HK-2 (cell line): ENCODE results near the gene TRMU.
"Not testable (repeated sequence)": the region's sequence is repeated elsewhere in the genome, so short reads cannot be mapped to it uniquely, and the experiment has no call there.

Source experiments
- DNase-seq: peaks from one replicate; pipeline ENCODE4 v3.0.0-alpha.2; 2018; ENCODE audit not compliant: unreplicated experiment

Gene TRMU

GRCh38 chr22:46387748-46388147 is 52.2 kb downstream of the TRMU start:
- DNase-seq = no peak

- no peak for DNase-seq
Measured at GRCh38 chr22:46388647-46389046, 53.1 kb downstream of the TRMU start.

- DNase-seq = no peak
Measured at GRCh38 chr22:46389081-46389480, 53.6 kb downstream of the TRMU start.

- no peak for DNase-seq
Measured at GRCh38 chr22:46390105-46390651, 54.7 kb downstream of the TRMU start.

GRCh38 chr22:46390652-46391301 is 55.3 kb downstream of the TRMU start:
- no peak for DNase-seq

GRCh38 chr22:46391486-46392136 is 56.1 kb downstream of the TRMU start:
- no peak for DNase-seq

DNA sequence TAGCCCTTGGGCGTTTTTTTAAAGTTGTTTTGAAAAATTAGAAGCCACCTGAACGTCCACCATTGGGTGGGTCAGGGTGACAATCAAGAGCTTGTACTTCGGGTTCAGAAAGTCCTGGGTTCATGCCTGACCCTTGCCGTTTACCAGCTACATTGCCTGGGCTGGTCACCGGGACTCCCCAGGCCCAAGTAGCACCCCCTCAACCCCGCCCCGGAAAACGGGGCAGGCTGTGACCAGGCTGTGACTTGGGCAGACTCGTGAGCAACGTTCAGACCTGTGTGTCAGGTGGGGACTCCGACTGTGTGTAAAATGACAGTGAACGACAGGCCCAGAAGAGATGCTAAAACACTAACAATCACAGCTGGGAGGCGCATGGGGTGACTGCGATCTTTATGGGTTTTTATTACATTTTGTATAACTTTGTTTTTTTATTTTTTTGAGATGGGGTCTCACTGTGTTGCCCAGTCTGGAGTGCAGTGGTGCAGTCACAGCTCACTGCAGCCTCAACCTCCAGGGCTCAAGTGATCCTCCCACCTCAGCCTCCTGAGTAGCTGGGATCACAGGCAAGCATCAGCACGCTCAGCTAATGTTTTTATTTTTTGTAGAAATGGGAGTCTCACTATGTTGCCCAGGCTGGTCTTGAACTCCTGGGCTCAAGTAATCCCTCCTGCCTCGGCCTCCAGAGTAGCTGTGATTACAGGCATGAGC is 56.8 kb downstream of the TRMU start:
- DNase-seq = no peak

DNA sequence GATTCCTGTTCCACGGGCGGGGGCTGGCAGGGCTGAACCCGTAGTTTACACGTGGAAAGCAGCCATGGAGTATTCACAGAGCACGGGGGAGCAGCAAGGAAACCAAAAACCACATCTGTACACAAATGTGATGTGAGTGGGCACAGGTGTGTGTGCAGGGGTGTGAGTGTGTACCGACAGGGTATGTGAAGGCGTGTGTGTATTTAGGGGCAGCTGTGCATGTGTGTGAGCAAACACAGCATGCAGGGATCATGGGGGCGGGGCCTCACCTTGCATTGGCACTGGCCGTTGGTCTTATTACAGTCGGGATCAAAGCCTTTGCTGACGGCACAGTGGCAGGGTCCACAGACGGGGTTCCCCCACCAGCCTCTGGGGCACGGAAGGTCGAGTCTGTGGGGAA is 58.4 kb downstream of the TRMU start:
- no peak for DNase-seq

DNA sequence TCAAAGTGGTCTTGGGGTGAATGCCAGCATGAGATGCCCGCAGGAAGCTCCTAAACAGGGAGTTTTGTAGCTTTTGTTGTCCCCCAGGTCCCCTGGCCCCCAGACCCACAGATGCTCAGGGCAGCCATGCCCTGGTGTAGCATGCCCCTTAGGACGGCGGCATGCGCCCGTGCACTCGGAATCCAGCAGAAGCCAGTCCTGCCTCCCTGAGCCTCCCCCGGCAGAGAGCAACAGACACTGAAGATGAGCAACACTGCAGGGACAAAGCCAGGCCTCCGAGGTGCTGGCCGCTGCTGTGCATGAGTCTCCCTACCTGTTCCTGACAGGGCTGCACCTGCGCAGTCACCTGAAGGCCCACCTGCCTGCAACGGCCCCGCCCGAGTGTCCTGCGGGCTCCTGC is 59.1 kb downstream of the TRMU start:
- DNase-seq = no peak

DNA sequence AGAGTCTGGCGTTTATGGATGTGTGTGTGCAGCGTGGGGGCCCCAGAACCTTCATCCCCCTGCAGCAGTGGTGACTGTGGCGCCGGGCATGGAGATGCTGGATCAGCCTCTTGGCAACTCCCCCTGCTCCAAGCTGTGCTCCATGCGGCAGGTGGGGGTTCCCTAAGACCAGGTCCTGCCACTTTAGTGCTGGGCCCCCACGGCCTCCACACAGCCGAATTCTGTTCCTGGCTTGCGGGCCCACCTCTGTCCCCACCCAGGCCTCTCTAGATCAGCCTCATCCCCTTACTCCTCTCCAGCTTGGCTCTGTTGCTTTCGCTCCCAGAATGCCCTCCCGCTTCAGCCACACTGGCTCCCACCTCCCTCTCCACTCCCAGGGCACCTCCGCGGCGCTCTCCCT is 59.6 kb downstream of the TRMU start:
- DNase-seq = no peak

GRCh38 chr22:46397049-46397448 is 61.5 kb downstream of the TRMU start:
- not testable (repeated sequence) for DNase-seq

- DNase-seq = no peak
Measured at GRCh38 chr22:46397514-46397913, 62.0 kb downstream of the TRMU start.

DNA sequence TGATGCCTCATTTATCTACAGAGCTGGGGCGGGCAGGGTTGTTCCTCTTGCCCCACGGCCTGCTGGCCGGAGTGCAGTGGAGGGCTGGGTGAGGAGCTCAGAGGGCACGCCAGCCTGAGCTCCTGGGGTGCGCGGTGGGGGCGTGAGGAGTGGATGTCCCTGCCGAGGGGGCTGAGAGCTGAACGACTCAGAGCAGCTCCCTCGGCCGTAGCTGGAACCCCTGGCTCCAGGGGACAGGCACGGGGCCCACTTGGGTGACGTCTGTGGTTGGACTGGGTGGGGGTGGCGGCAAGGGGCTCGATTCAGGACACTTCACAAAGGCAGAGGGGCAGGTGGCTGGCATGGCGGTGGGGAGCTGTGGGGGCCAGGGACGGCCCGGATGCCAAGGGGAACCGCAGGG is 62.4 kb downstream of the TRMU start:
- DNase-seq = no peak

DNA sequence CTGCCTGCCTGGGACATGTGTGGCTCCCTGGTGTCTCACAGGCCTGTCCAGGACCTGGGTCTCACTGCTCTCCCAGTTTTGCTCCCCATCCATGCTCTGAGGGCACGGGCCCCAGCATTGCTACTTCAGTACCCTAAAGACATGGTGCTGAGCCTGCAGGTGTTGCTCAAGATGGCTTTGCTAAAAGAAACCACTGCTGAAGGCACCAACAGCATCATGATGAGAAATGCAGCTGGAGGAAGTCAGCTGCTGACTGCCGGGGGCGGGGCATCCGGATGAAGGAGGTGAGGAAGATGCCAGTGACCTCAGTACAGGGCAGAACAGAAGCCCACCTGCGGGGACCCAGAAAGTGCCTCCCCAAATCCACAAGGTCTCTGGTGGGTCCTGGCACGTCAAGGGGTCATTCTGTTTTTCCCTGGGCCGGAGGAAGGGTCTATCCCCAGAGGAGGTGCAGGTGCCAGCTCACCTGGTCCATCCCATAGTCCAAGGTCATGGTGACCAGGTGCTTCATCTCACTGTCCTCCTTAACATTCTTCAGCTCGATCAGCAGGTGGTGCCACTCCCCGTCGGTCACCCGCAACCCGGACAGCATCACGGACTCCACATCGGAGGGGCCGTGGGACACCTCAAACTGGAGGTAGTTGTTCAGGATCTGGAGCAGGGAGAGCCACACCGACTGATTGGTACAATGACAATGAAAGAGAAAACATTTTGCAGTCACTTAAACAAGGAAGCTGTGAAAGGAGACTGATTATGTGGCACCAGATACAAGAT is 63.9 kb downstream of the TRMU start:
- no peak for DNase-seq

DNA sequence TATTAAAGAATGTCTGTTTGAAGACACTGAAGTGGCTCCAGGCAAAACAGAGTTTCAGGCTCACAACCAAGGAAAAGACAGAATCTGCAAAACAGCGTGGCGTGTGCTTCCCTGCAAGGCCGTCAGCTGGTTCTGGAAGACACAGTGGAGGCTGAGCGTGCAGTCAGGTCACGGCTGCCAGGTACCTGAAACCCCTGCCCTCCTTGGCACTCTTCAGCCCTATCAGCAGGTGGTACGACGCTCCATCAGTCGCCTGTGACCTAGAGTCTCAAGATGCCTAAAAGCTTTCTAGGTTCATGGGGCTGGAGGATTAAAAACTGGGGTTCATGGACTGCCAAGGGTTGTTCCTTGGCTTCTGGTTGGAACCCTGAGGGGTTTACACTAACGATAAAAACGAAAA is 65.9 kb downstream of the TRMU start:
- DNase-seq = no peak

GRCh38 chr22:46402505-46402904 is 67.0 kb downstream of the TRMU start:
- DNase-seq = no peak

DNA sequence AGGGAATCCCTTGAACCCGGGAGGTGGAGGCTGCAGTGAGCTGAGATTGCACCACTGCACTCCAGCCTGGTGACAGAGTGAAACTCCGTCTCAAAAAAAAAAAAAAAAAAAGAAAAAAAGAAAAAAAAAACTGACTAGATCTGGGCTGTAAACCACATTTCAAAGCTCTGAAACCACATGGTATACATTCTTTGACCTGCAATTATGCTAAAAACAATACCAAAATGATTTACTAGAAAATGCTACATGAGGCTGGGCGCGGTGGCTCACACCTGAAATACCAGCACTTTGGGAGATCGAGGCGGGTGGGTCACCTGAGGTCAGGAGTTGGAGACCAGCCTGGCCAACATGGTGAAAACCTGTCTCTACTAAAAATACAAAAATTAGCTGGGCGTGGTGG is 68.4 kb downstream of the TRMU start:
- DNase-seq = not testable (repeated sequence)

GRCh38 chr22:46405901-46406300 is 70.4 kb downstream of the TRMU start:
- DNase-seq = no peak

- DNase-seq = no peak
Measured at GRCh38 chr22:46406349-46406748, 70.8 kb downstream of the TRMU start.

DNA sequence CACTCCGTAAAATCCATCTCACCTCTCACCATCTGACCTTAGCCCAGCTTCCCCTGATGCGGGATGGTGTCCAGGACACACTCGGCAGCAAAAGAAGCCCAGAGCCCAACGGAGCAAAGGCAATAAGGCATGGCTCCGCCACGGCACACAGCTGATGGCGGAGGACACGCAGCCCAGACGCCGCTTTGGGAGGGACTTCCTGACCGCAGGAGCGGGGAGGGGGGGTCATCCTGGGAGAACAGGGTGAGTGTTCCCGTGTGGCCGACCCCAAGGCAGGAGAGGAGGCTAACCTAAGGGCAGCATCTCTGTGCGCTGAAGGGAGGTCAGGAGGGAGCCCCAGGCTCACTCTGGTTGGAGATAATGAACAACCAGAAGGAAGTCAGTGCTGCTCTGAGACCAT is 71.3 kb downstream of the TRMU start:
- DNase-seq = no peak
